Measurements from ENCODE around the gene MAD2L2. TPM values are rescaled to one million over a fixed set of nuclear protein-coding genes. Genes with fewer than 3 reads are reported as not detected.

MAD2L2 gene
- total RNA-seq, 1 donor from 2014 or later, result 48.0 TPM

GRCh38 chr1:11701981-11702803 lies 21.2 kb upstream of the MAD2L2 start:
- no peak for TF ChIP-seq CTCF (IDR thresholded peaks at IDR 0.05)
- no peak overlapping the region for H3K4me3 Mint-ChIP-seq (ENCODE audit: unreplicated experiment)
- no peaks in the 10 kb centered on the region for H3K9me3 Mint-ChIP-seq (ENCODE audit: unreplicated experiment)
- no peak overlapping the region for H3K27ac Mint-ChIP-seq (ENCODE audit: unreplicated experiment)
- peaks cover 44% of the 10 kb centered on the region for H3K27me3 Mint-ChIP-seq (ENCODE audit: unreplicated experiment)
- no peaks in the 10 kb centered on the region for H3K36me3 Mint-ChIP-seq (ENCODE audit: unreplicated experiment)
- H3K4me1 Mint-ChIP-seq (ENCODE audit: unreplicated experiment), result no peaks in the 10 kb centered on the region
- no peak for DNase-seq (ENCODE audit: extremely low spot score, unreplicated experiment)

- Mint-ChIP-seq H3K27me3 (ENCODE audit: unreplicated experiment) (peaks cover 43% of the 10 kb centered on the region), H3K27ac (ENCODE audit: unreplicated experiment) (no peak overlapping the region), H3K9me3 (ENCODE audit: unreplicated experiment) (no peaks in the 10 kb centered on the region), H3K4me1 (ENCODE audit: unreplicated experiment) (no peaks in the 10 kb centered on the region), H3K4me3 (ENCODE audit: unreplicated experiment) (no peak overlapping the region), H3K36me3 (ENCODE audit: unreplicated experiment) (no peaks in the 10 kb centered on the region)
- no peak for DNase-seq (ENCODE audit: extremely low spot score, unreplicated experiment)
- no peak for TF ChIP-seq CTCF (IDR thresholded peaks at IDR 0.05)
These were observed 20.6 kb upstream of the MAD2L2 start for GRCh38 chr1:11701551-11701961.

- H3K27ac Mint-ChIP-seq (ENCODE audit: unreplicated experiment), result no peak overlapping the region
- H3K4me1 Mint-ChIP-seq (ENCODE audit: unreplicated experiment), result no peaks in the 10 kb centered on the region
- H3K4me3 Mint-ChIP-seq (ENCODE audit: unreplicated experiment), result no peak overlapping the region
- no peak for DNase-seq (ENCODE audit: extremely low spot score, unreplicated experiment)
- peaks cover 41% of the 10 kb centered on the region for H3K27me3 Mint-ChIP-seq (ENCODE audit: unreplicated experiment)
- H3K9me3 Mint-ChIP-seq (ENCODE audit: unreplicated experiment), result no peaks in the 10 kb centered on the region
- no peak for TF ChIP-seq CTCF (IDR thresholded peaks at IDR 0.05)
- no peaks in the 10 kb centered on the region for H3K36me3 Mint-ChIP-seq (ENCODE audit: unreplicated experiment)
These were observed 19.9 kb upstream of the MAD2L2 start for GRCh38 chr1:11700601-11701467.

GRCh38 chr1:11697893-11698210 lies 16.9 kb upstream of the MAD2L2 start:
- Mint-ChIP-seq H3K4me1 (ENCODE audit: unreplicated experiment) (peaks cover 8% of the 10 kb centered on the region), H3K9me3 (ENCODE audit: unreplicated experiment) (no peaks in the 10 kb centered on the region), H3K36me3 (ENCODE audit: unreplicated experiment) (no peaks in the 10 kb centered on the region), H3K27ac (ENCODE audit: unreplicated experiment) (no peak overlapping the region), H3K4me3 (ENCODE audit: unreplicated experiment) (no peak overlapping the region), H3K27me3 (ENCODE audit: unreplicated experiment) (peaks cover 33% of the 10 kb centered on the region)
- TF ChIP-seq CTCF (IDR thresholded peaks at IDR 0.05), result no peak
- DNase-seq (ENCODE audit: extremely low spot score, unreplicated experiment), result no peak

Measured in osteocyte (in vitro differentiated cells).